Vagina (tissue), 2 donors: ENCODE results near the gene EVA1C.

ENCODE experiments used
- CTCF ChIP-seq, 3 experiments: fragments of 450-650 bp in 2 of 3; fragments of 200-600 bp in 1 of 3; sonication (generic) in 1 of 3; IDR thresholded peaks; one replicate each; pipeline ENCODE4 v1.5.1; 2017 to 2019; ENCODE audit warnings: antibody characterized with exemption in 3 of 3, mild to moderate bottlenecking in 2 of 3, moderate library complexity in 2 of 3
- POLR2A ChIP-seq, 2 donors: fragments of 450-650 bp; IDR thresholded peaks; one replicate each; pipeline ENCODE4 v1.6.1; 2017; ENCODE audit warnings: antibody characterized with exemption in 2 of 2, mild to moderate bottlenecking in 2 of 2, moderate library complexity in 2 of 2
- POLR2AphosphoS5 ChIP-seq, 2 donors: sonication (generic); formaldehyde crosslinking; IDR thresholded peaks; one replicate each; pipeline ENCODE4 v1.9.0; 2017; ENCODE audit warnings: antibody characterized with exemption in 2 of 2, mild to moderate bottlenecking in 2 of 2, low read depth in 1 of 2; ENCODE audit not compliant: insufficient read depth in 1 of 2

GRCh38 chr21:32525282-32525681 lies 112.8 kb downstream of the EVA1C start:
- TF ChIP-seq CTCF (IDR thresholded peaks at IDR 0.05) (no peak), POLR2AphosphoS5 (IDR thresholded peaks at IDR 0.05; ENCODE audit: insufficient read depth in 1 of 2, low read depth in 1 of 2) (no peak), POLR2A (IDR thresholded peaks at IDR 0.05) (no peak)
